Head of caudate nucleus (tissue), 42 donors: ENCODE measurements around the gene KDELR3.

Source experiments
- DNase-seq, 42 donors: peaks; one replicate each; pipeline versions ENCODE4 v3.0.0 to v3.0.0-alpha.2; 2020 to 2021; ENCODE audit warnings: mixed read lengths in 7 of 42
- intact Hi-C: fragments of 100-400 bp; cut with DNase I; formaldehyde crosslinking; loops from one replicate; pipeline ENCODE4 v1.15.0; 2022

The KDELR3 gene

GRCh38 chr22:38501797-38502672, 34.1 kb downstream of the KDELR3 start:
- intact Hi-C loops, result no loop called here
- DNase-seq, result no peak

GRCh38 chr22:38503021-38503420, 35.1 kb downstream of the KDELR3 start:
- DNase-seq, result no peak
- intact Hi-C loops, result no loop called here

- intact Hi-C loops, result no loop called here
These were observed 37.0 kb downstream of the KDELR3 start for GRCh38 chr22:38504731-38505540.

GRCh38 chr22:38505541-38506117, 37.7 kb downstream of the KDELR3 start:
- intact Hi-C loops, result no loop called here
- DNase-seq, result peak; percentile 27 to 92 (median 80)

More at GRCh38 chr22:38504731-38505540, 37.0 kb downstream of the KDELR3 start:
- peak in 7 of 42 donors; percentile 14 to 52 (median 21) for DNase-seq

- peak; percentile 89 to 99 (median 95) for DNase-seq
- intact Hi-C loops, result no loop called here
These were observed 38.4 kb downstream of the KDELR3 start, which contains the start of gene DDX17 for GRCh38 chr22:38506118-38506962. Gene DDX17 (minus strand): TSS chr22:38506311.

- DNase-seq, result no peak
- intact Hi-C loops, result no loop called here
These were observed 42.6 kb downstream of the KDELR3 start for GRCh38 chr22:38510416-38510970.

GRCh38 chr22:38513063-38513462, 45.2 kb downstream of the KDELR3 start:
- no peak for DNase-seq
- intact Hi-C loops, result no loop called here

- intact Hi-C loops, result no loop called here
These were observed 50.7 kb downstream of the KDELR3 start for GRCh38 chr22:38518620-38519019.

GRCh38 chr22:38519453-38520250, 51.8 kb downstream of the KDELR3 start:
- intact Hi-C loops, result no loop called here
- DNase-seq, result peak in 22 of 42 donors; percentile 13 to 78 (median 34)

More at GRCh38 chr22:38518620-38519019, 50.7 kb downstream of the KDELR3 start:
- no peak for DNase-seq

GRCh38 chr22:38523029-38523428, 55.1 kb downstream of the KDELR3 start:
- no peak for DNase-seq

GRCh38 chr22:38523479-38523878, 55.6 kb downstream of the KDELR3 start:
- peak in 28 of 42 donors; percentile 6 to 71 (median 37) for DNase-seq

More at GRCh38 chr22:38523029-38523428, 55.1 kb downstream of the KDELR3 start:
- intact Hi-C loops, result no loop called here

GRCh38 chr22:38524429-38524828, 56.5 kb downstream of the KDELR3 start:
- intact Hi-C loops, result no loop called here
- no peak for DNase-seq

More at GRCh38 chr22:38523479-38523878, 55.6 kb downstream of the KDELR3 start:
- intact Hi-C loops, result no loop called here

GRCh38 chr22:38531251-38531938, 63.5 kb downstream of the KDELR3 start:
- no peak for DNase-seq
- intact Hi-C loops, result no loop called here
